ENCODE measurements around the gene ERI2. TPM values are rescaled to one million over a fixed set of nuclear protein-coding genes. Genes with fewer than 3 reads are reported as not detected.

Gene ERI2
- total RNA-seq, 1 experiment from 2014 or later: 22.4 TPM

GRCh38 chr16:20768121-20768520 is 38.2 kb downstream of the ERI2 start:
- H3K23ac ChIP-seq (ENCODE audit: insufficient read length, low read depth, low read length): no peak overlapping the region
- Mint-ChIP-seq H3K27me3 (ENCODE audit: low read depth) (0 out of 2 replicates have a peak, but pooled peaks cover 2% of the 10 kb centered on the region), H3K4me1 (peaks cover 14 to 16% of the 10 kb centered on the region in 2 experiments), H3K36me3 (ENCODE audit: insufficient read depth in 1 of 3, low read depth in 3 of 3) (peaks cover 0 to 2% (median 0%) of the 10 kb centered on the region in 3 experiments; a peak in 1 of 7 replicates), H3K9me3 (peaks cover 0 to 2% of the 10 kb centered on the region in 2 experiments; a peak in 1 of 5 replicates), H3K27ac (no peak overlapping the region), H3K4me3 (no peak overlapping the region)
- no peak overlapping the region for H4K8ac ChIP-seq (replicated peaks; ENCODE audit: insufficient read length, low read depth, low read length)
- no peak overlapping the region for H3T11ph ChIP-seq (ENCODE audit: low read length)
- H3K79me2 ChIP-seq (ENCODE audit: insufficient read depth, low read length): no peaks in the 10 kb centered on the region
- H3K4ac ChIP-seq (ENCODE audit: low read depth, low read length): no peak overlapping the region
- no peak overlapping the region for H2BK120ac ChIP-seq (ENCODE audit: low read depth, low read length, poor library complexity, severe bottlenecking)
- DNase-seq: no peak
- no peaks in the 10 kb centered on the region for H4K20me1 ChIP-seq (ENCODE audit: control insufficient read depth, insufficient read depth, insufficient read length)
- H2AK5ac ChIP-seq (ENCODE audit: insufficient read length, low read length): no peak overlapping the region
- WGBS (ENCODE audit: extremely low coverage, insufficient read length, low lambda C conversion rate): no CpG with 5 or more reads among the region's 1 CpG
- no peak overlapping the region for H3K56ac ChIP-seq (ENCODE audit: insufficient read length, low read depth, low read length)
- H3K4me2 ChIP-seq (ENCODE audit: insufficient read depth, insufficient read length, low read length): no peak overlapping the region
- H3K27ac ChIP-seq (ENCODE audit: insufficient read length, low read depth, low read length): no peak overlapping the region
- no peak overlapping the region for H3K9ac ChIP-seq (ENCODE audit: extremely low read depth, insufficient read length, low read length)
- no peaks in the 10 kb centered on the region for H3K9me3 ChIP-seq (ENCODE audit: control insufficient read depth, low read depth, low read length)
- no peak overlapping the region for H3K14ac ChIP-seq (ENCODE audit: insufficient read depth, low read length)
- no peak overlapping the region for H2BK20ac ChIP-seq (ENCODE audit: low read depth, low read length, poor library complexity, severe bottlenecking)
- H3K27me3 ChIP-seq (ENCODE audit: insufficient read depth, low read length): no peaks in the 10 kb centered on the region
- H2BK5ac ChIP-seq (ENCODE audit: insufficient read length, low read length): no peak overlapping the region
- H2BK15ac ChIP-seq (ENCODE audit: low read depth, low read length): no peak overlapping the region
- no peaks in the 10 kb centered on the region for H3K23me2 ChIP-seq (ENCODE audit: insufficient read length, low read depth, low read length, poor library complexity, severe bottlenecking)
- H2BK12ac ChIP-seq (ENCODE audit: insufficient read length, low read depth, low read length): no peak overlapping the region
- H4K91ac ChIP-seq (ENCODE audit: insufficient read length, low read depth, low read length): no peak overlapping the region
- H3K18ac ChIP-seq (ENCODE audit: insufficient read length, low read depth, low read length): no peak overlapping the region
- TF ChIP-seq, protein P1, sequence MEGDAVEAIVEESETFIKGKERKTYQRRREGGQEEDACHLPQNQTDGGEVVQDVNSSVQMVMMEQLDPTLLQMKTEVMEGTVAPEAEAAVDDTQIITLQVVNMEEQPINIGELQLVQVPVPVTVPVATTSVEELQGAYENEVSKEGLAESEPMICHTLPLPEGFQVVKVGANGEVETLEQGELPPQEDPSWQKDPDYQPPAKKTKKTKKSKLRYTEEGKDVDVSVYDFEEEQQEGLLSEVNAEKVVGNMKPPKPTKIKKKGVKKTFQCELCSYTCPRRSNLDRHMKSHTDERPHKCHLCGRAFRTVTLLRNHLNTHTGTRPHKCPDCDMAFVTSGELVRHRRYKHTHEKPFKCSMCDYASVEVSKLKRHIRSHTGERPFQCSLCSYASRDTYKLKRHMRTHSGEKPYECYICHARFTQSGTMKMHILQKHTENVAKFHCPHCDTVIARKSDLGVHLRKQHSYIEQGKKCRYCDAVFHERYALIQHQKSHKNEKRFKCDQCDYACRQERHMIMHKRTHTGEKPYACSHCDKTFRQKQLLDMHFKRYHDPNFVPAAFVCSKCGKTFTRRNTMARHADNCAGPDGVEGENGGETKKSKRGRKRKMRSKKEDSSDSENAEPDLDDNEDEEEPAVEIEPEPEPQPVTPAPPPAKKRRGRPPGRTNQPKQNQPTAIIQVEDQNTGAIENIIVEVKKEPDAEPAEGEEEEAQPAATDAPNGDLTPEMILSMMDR (conservative IDR thresholded peaks at IDR 0.05): no peak
- no peak overlapping the region for H2AFZ ChIP-seq (ENCODE audit: low read length)
- no peaks in the 10 kb centered on the region for H3K4me1 ChIP-seq (ENCODE audit: insufficient read depth, low read length)
- H4K5ac ChIP-seq (ENCODE audit: insufficient read length, low read depth, low read length): no peak overlapping the region
- H3K79me1 ChIP-seq (ENCODE audit: insufficient read depth, low read depth, low read length, poor library complexity, severe bottlenecking): no peaks in the 10 kb centered on the region

Measured in H9 (cell line).